Measurements from ENCODE around the gene UBXN6.

Gene UBXN6

DNA sequence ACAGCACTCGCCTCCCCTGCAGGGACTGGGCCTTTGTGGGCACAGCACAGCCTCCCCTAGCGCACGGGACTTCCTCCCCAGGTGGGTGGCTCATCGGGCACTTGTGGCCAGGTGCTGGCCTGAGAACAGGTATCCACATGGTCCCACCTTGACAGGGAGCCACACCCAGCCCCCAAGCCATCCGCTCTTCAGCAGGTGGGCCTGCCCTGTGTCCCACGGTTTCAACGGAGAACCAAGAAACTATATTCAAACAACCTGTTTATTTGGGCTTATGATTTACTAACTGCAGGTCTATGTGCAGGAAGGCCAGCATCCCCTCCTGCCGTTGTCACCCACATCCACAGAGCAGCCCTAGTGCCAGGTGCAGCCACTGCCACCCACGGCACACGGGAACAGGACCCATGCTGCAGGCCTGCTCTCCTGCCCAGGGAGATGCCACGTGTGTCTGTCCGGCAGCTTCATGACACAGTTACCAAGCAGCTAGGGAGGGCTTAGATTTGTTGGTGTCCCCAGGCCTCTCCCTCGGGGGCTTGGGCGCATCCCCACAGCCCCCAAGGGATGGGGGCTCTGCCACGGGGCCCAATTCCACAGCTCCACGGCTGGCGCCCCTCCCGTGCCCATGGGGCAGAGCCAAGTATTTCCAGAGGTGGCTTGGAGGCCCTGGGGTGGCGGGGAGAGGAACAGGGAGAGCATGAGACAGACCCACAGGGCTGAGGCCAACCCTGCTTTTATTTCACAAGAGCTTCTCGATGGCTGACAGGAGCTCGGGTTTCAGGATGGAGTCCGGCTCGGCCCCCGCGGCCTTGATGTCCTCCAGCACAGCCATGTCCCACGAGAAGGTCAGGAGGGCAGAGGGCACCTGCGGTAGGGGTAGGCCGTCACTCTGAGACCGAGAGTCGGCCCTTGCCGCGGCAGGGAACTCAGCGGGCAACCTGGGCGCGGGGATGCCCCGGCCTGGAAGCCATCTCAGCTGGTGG, 12.5 kb downstream of the UBXN6 start:
- DNase-seq (ENCODE audit: insufficient read length, low spot score): no peak
- TF ChIP-seq POLR2A (IDR thresholded peaks at IDR 0.05; ENCODE audit: low read depth, low read length): no peak
- no peak for FAIRE-seq

DNA sequence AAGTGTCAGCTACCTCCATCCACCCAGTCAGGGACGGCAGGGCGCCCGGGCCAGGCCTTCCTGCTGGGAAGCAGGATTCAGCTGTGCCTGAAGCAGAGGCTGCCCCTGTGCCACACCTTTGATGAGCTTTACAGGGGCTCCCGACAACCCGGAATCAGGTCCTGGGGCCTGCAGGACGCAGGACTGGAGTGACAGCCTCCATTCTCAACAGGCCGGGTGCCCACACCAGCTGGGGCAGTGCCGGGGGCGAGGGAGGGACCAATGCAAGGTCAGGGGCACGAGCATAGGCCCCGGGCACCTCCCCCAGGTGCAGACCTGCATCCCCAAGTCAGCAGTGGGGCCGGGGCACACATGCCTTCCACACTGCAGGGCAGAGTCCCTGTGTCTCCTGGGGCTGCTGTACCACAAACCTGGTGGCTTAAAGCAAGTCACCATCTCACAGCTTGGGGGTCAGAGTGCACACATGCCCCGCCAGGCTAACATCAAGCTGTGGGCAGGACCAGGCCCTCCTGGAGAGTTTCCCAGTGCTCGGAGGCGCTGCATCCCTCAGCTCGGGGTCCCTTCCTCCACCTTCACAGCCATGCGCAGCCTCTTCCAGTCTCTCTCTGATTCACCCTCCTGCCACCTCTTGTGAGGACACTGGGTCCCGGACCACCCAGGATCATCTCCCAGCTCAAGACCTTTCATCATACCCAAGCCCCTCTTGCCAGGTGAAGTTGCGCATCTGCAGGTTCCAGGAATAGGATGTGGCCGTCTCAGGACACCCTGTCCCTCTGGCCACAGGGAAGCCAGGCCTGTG, 13.4 kb downstream of the UBXN6 start:
- DNase-seq (ENCODE audit: insufficient read length, low spot score) (no peak), FAIRE-seq (no peak)
- TF ChIP-seq POLR2A (IDR thresholded peaks at IDR 0.05; ENCODE audit: low read depth, low read length): no peak

DNA sequence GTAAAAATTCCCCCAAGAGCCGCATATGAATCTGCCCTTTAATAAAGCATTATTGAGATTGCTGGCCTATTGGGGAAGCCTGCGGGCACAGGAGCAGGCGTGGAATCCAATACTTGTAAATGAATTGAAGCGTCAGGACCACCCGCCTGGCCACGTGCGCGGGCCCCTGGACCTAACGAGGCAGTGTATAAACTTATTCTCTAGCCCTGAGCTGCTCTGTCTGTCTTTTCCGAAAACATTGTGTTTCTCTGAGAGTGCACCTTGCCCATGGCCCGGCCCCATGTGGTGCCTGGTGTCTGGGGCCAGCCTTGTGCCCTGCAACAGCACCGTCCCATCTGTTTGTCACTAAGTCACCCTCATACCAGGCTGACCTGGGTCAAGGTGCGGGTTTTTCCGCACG, 14.4 kb downstream of the UBXN6 start:
- FAIRE-seq (no peak), DNase-seq (ENCODE audit: insufficient read length, low spot score) (no peak)
- TF ChIP-seq POLR2A (IDR thresholded peaks at IDR 0.05; ENCODE audit: low read depth, low read length): no peak

DNA sequence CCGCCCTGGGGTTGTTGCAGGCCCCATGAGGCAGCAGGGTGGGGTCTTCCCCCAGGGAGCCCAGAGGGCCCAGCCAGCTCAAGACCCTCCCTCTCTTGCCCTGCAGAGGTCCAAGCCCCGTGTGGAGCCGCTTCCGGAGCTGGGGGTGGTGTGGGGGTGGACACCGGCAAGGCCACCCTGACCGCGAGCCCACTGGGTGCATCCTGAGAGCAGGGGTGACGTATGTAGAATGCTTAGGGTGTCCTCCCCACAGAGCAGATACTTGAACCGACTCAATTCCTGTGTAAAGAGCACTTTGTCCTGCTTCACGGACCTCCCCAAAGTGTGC, 14.8 kb downstream of the UBXN6 start:
- TF ChIP-seq POLR2A (IDR thresholded peaks at IDR 0.05; ENCODE audit: low read depth, low read length): no peak
- DNase-seq (ENCODE audit: insufficient read length, low spot score) (no peak), FAIRE-seq (no peak)

DNA sequence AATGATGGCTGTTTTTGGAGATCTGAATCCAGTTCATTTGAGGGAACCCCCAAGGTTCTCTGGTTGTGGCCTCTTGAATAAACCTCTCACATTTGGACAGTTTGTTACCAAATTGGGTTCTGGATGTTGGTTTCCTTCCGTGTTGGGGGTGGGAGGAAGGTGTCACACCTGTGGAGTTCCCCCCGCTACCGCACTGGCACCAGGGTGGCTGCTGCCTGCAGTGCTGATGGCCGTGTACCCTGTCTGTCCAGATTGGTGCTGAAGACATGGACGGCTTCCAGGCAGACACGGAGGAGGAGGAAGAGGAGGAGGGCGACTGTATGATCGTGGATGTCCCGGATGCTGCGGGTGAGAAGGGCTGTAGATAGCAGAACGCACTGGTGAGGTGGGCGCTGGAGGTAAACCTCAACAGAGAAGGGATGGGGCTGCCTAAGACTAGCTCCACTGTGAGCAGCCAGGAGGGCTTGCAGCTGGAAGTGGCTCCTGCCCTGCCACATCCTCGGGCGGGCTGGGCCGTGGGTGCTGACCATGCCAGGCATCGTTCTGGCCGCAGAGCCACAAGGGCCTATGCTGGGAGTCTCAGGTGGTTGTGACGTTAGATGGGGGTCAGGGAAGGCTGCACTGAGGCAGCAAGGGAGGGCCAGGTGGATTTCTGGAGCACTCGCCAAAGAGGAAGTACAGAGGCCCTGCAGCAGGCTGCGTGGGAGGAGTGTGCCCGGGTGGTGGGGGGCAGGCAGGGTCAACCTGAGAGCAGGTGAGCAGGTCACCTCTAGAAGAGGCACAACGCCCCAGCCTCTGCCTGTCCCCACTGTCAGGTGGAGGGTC, 15.4 kb downstream of the UBXN6 start:
- no peak for DNase-seq (ENCODE audit: insufficient read length, low spot score)
- no peak for FAIRE-seq
- TF ChIP-seq POLR2A (IDR thresholded peaks at IDR 0.05; ENCODE audit: low read depth, low read length): no peak

DNA sequence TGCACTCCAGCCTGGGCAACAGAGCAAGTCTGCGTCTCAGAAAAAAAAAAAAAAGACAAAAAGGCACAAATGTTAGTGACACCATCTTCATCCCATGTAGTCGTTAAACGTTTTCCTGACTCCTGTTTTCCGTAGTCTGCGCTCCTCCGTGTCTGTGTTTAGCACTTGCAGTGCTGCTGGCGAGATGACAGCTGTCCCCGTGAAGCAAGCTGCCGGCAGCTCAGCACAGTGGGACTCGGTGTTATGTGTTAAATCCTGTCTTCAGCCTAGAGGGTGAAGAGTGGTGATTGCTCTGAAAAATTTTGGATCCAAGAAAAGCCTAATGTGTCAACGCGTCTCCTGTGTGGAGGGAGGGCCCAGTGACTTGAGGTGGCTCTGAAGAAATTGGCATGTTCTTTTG, 18.4 kb downstream of the UBXN6 start:
- FAIRE-seq: no peak
- no peak for TF ChIP-seq POLR2A (IDR thresholded peaks at IDR 0.05; ENCODE audit: low read depth, low read length)

DNA sequence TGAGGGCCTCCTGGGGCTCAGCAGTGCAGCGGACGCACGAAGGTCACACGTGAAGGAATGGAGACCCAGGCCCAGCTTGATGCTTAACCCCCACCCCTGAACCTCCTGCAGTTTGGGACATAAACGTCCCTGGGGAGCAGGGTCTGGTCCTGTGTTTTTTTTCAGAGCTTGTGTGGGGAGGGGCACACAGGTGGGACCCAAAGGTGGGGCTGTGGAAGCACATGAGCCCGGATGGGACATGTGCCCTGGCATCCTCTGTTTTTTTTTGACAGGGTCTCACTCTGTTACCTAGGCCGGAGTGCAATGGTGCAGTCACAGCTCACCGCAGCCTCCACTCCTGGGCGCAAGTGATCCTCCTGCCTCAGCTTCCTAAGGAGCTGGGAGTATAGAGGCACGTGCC, 20.5 kb downstream of the UBXN6 start:
- no peak for TF ChIP-seq POLR2A (IDR thresholded peaks at IDR 0.05; ENCODE audit: low read depth, low read length)
- no peak for FAIRE-seq
- no peak for DNase-seq (ENCODE audit: insufficient read length, low spot score)

More for the DNA sequence above, 18.4 kb downstream of the UBXN6 start:
- no peak for DNase-seq (ENCODE audit: insufficient read length, low spot score)

- FAIRE-seq (no peak), DNase-seq (ENCODE audit: insufficient read length, low spot score) (no peak)
- no peak for TF ChIP-seq POLR2A (IDR thresholded peaks at IDR 0.05; ENCODE audit: low read depth, low read length)
These were observed 21.4 kb downstream of the UBXN6 start for GRCh38 chr19:4436231-4436630.

DNA sequence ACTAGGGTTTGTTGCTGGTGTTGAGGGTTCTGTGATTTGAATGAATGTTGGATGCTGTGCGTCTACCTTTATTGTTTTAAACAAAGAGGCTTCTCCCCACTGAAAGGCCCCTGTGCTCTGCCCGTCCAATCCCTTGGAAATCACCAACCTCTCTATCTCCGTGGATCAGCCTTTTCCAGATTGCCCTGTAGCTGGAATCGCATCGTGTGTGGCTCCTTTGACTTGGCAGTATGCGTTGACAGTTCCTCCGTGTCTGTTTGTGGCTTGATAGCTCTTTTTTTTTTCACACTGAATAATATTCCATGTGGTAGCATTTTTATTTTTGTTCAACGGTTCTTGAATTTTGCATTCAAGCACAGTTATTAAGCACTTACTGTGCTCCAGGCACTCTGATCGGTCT, 23.2 kb downstream of the UBXN6 start:
- no peak for FAIRE-seq
- TF ChIP-seq POLR2A (IDR thresholded peaks at IDR 0.05; ENCODE audit: low read depth, low read length): no peak

DNA sequence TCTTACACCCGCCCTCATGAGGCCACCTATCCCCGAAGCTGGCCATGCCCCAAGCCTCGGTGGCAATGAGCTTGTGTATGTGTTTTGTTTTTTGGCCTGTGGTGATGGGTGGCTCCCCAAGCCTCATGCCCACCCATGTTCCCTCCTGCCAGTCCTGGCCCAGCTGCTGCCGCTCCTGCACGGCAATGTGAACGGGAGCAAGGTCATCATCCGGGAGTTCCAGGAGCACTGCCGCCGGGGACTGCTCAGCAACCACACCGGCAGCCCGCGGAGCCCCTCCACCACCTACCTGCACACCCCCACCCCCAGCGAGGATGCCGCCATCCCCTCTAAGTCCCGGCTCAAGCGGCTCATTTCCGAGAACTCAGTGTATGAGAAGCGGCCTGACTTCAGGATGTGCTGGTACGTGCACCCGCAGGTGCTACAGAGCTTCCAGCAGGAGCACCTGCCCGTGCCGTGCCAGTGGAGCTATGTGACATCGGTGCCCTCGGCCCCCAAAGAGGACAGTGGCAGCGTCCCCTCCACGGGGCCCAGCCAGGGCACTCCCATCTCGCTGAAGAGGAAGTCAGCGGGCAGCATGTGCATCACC, 24.6 kb downstream of the UBXN6 start:
- TF ChIP-seq POLR2A (IDR thresholded peaks at IDR 0.05; ENCODE audit: low read depth, low read length): no peak
- DNase-seq (ENCODE audit: insufficient read length, low spot score): no peak
- FAIRE-seq: no peak

More for the DNA sequence above, 23.2 kb downstream of the UBXN6 start:
- DNase-seq (ENCODE audit: insufficient read length, low spot score): no peak

DNA sequence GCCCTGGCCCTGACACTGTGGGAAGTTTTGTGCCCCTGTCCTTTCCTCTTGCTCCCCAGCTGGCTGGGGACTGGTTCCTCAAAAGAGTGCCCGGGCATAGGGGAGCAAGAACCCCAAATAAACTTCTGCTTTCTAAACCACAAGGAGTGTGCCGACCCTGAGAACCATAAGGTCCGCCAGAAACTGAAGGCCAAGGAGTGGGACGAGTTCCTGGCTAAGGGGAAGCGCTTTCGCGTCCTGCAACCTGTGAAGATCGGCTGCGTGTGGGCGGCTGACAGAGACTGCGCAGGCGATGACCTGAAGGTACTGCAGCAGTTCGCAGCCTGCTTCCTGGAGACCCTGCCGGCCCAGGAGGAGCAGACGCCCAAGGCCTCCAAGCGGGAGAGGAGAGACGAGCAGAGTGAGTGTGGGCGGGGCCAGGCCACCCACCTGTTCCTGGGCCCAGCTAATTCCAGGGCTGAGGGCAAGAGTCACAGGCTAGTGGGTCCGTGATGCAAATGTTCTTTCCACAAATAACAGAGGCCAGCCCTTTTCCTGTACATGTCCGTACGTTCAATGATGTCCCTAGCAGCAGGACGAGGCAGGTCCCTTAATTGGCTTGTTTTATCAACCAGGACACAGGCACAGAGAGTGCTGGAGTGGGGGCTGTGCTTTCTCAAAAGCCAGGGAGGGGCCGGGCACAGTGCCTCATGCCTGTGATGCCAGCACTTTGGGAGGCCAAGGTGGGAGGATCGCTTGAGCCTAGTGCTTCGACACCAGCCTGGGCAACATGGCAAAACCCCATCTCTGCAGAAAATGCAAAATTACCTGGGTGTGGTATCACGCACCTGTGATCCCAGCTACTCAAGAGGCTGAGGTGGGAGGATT, 25.6 kb downstream of the UBXN6 start:
- TF ChIP-seq POLR2A (IDR thresholded peaks at IDR 0.05; ENCODE audit: low read depth, low read length): no peak
- FAIRE-seq (no peak), DNase-seq (ENCODE audit: insufficient read length, low spot score) (no peak)

GRCh38 chr19:4431296-4431695, 26.3 kb downstream of the UBXN6 start:
- no peak for TF ChIP-seq POLR2A (IDR thresholded peaks at IDR 0.05; ENCODE audit: low read depth, low read length)
- DNase-seq (ENCODE audit: insufficient read length, low spot score) (no peak), FAIRE-seq (no peak)

DNA sequence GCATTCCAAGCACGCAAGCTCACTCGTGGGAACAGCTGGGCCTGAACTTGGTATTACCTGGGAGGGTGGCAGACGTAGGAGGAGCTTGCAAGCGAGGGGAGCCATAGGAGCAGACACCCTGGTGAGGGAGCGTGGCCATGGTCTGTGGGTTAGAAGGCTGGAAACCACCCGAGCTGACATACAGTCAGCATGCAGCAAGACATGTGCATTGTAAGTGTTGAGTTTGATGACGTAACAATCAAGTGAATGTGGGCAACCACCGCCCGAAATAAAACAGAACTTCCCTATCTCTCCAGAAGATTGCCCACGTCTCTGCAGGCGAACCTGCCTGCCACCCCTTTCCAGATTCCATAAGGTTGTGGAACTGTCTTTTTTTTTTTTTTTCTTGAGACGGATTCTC, 26.8 kb downstream of the UBXN6 start:
- no peak for FAIRE-seq
- DNase-seq (ENCODE audit: insufficient read length, low spot score): no peak
- no peak for TF ChIP-seq POLR2A (IDR thresholded peaks at IDR 0.05; ENCODE audit: low read depth, low read length)

Measured in H54 (cell line).